Activated naive CD4-positive, alpha-beta T cell treated with Interleukin-2 at 50 U/mL for 16 hours (primary cell): ENCODE results near the gene ELMO1.

Source experiments
- DNase-seq: peaks from one replicate; pipeline ENCODE4 v3.0.0-alpha.2; 2020

ELMO1 gene

GRCh38 chr7:37110660-37111424 is 337.8 kb downstream of the ELMO1 start:
- DNase-seq = no peak

DNA sequence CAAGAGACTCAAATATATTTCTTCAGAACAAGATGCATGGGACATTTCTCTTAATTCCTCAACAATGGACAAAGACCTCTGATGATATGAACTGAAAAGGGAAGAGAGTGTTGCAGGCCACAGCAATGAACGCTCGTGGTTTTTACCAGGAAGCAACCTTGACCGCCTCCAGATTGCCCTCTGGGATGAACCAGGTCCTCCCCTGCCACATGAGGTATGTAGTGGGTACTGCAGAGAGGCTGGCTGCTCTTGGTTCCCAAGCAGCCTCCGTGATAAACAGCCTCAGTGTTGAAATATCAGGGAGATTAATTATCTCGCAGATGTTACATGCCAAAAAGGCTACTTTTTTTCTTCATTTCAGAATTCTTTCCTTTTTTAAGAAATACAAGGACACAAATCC is 338.8 kb downstream of the ELMO1 start:
- DNase-seq = no peak

DNA sequence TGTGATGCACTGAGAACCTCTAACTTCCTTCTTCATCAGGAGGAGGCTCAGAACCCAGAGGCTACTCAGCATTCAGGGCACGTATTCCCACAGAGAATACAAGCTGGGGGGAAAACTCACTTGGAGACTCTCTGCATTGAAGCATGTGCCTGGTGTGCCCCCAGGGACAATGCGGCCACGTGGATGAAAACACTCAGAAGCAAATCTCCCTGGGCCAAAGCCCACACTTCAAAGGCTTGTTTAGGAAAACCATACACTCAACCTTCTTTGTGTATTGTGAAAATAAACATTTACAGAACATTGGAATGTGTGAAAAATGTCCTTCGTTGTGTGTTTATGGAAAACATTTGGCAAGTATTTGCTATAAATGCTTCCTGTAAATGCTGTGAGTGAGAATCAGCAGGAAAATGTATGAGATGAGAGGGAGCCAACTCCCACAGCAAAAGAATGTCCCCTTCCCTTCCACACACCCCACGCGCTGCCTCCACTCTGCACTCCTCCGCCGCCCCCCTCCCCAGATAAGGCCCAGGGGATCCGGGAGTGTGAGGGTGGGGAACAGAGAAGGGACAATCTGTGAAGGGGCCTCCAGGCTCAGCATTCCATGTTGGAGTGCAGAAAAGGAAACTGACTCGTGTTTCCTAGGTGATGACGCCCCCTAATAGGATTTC is 339.5 kb downstream of the ELMO1 start:
- DNase-seq = no peak

DNA sequence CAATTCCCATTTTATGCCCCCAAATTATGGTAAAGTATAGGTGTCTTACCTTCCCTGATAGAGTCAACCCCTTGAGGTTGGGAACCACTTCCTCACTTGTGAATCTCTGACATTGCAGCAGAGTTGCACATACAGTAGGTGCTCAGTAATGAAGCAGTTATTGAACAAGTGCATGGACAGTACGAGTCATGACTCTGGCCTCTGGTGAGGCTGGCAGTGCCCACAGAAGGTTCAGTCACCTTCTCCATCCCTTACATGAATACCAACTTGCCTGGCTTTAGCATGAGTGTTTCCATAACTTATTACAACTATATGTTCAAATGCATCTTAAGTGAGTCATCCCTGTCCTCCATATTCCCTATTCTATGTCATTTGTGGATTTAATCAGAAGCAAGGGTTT is 340.0 kb downstream of the ELMO1 start:
- DNase-seq = no peak

DNA sequence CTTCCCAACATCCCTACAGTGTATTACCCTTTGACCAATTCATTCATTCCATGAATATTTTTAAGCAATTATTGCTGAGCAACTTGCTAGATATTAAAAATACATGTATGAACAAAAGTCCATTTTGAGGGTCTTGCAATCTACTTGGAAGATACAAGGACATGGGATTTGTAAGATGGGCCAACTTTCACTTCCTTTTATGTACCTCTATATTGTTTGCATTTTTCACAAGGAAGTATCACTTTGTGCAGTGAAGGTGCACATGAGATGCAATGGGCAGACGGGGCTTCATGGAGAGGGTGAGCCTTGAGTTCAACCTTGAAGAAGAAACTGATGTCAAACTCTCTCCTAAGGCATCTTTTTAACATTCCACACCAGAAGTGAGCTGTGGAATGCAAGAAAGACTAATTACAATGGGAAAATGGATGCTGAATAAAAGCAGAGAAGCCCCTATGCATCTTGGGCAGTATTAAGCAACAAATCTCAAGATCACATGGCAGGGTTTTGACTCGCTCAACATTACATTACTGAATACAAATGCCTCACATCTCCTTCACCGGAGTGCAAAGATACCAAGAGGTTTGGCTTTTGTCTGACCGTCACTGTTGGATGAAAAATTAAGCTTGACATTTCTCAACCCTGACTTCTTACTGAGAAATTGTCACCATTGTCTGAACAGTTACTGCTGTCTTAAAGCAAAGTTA is 341.5 kb downstream of the ELMO1 start:
- DNase-seq = no peak

DNA sequence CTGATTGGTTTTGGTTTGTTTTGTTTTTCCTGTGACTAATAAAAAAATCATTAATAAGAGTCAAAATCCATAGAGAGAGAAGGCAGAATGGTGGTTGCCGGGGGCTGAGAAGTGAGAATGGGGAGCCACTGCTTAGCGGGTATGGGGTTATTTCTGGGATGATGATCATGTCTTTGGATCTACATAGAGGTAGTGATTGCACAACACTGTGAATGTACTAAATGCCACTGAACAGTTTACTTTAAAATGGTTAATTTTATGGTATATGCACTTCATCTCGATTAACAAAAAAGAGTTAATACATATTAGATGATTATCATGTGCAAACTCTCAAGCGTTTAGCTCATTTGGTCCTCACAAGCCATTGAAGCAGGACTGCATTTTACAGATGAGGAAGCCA is 342.9 kb downstream of the ELMO1 start:
- DNase-seq = no peak

GRCh38 chr7:37104822-37105518 is 343.7 kb downstream of the ELMO1 start:
- no peak for DNase-seq

DNA sequence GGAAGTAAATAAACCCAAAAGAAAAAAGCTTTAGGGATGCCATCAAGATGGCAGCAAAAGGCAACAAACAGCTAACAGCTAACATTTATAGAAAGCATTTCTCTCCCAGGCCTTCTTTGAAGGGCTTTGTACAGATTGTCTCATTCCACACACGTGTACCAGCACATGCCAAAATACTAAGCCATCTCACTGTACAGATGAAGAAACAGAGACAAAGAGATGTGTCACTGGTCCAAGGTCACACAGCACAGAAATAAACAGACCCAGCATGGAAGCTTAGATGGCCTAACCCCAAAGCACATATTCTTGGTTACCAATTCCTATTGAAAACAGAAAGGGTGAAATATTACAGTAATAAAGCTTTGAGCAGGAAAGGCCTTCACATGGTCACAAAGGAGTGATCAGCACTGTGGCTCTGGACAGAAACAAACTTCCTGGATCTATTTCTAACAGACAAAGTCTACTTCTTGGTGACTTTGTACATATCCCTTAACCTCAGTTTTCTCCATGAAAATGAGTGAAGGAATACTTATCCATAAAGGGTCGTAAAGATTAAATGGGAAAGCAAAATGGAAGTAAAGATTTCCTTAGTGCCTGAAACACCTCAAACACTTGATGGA is 346.0 kb downstream of the ELMO1 start:
- DNase-seq = no peak

- DNase-seq = no peak
These were observed 347.8 kb downstream of the ELMO1 start for GRCh38 chr7:37100735-37101331.

GRCh38 chr7:37098762-37099161 is 349.9 kb downstream of the ELMO1 start:
- no peak for DNase-seq

DNA sequence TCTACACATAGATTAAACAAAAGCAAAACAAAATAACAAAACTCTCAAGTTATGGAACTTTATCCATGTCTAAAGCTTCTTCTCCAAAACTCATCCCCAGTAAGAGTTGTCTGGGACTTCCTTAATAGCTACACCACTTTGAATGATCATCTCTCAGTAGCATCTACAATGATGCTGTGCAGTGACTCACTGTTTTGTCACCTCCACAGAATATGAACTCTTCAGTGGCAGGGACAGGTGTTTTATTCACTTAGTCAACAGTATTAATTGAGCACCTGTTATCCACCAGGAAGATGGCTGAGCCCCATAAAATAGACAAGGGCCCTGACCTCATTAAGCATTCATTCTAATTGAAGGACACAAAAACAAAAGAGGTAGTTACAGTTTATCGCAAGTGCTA is 350.7 kb downstream of the ELMO1 start:
- DNase-seq = no peak

DNA sequence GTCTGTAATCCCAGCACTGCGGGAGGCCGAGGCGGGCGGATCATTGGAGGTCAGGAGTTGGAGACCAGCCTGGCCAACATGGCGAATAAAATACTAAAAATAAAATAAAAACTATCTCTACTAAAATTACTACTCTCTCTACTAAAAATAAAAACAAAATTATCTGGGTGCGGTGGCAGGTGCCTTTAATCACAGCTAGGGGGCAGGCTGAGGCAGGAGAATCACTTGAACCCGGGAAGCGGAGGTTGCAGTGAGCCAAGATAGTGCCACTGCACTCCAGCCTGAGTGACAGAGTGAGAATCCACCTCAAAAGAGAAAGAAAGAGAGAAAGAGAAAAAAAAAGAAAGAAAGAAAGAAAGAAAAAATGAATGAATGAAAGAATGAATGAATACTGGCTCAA is 351.4 kb downstream of the ELMO1 start:
- no peak for DNase-seq

DNA sequence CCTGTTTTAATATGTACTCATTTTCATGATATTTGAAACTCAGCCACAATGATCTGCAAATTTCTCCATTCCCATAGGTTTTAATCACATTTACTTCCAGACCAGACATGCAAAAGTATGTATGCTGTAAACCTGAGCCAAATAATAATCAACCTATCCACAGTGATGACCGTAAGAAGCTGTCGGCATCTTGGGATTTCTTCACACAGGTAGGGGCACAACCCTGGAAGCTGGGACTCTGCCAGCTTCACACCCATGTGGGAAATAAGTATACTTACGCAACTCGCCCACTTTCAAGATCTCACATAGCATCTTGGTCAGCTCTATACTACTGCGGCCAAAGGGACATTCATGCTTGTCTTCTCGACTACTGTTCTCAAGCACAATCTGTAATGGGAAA is 352.3 kb downstream of the ELMO1 start:
- no peak for DNase-seq

- DNase-seq = no peak
These were observed 353.5 kb downstream of the ELMO1 start for GRCh38 chr7:37095122-37095521.

DNA sequence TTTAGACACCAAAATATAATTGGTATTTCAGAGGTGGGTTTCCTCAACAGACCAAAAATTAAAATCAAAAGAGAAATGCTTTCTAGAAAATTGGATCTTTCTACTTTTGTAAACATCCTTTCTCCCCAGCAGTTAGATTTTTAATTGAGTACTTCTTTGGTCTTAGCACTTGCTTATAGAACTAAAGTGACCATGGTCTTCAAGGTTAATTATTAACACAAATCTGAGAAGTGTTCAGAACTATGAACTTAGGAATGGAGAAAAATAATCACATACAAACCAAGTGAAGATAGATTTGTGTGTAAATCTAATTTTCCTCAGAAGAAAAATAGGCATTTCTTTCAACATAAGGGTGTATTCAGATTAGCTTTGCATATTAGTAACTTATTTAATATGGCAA is 355.4 kb downstream of the ELMO1 start:
- no peak for DNase-seq

DNA sequence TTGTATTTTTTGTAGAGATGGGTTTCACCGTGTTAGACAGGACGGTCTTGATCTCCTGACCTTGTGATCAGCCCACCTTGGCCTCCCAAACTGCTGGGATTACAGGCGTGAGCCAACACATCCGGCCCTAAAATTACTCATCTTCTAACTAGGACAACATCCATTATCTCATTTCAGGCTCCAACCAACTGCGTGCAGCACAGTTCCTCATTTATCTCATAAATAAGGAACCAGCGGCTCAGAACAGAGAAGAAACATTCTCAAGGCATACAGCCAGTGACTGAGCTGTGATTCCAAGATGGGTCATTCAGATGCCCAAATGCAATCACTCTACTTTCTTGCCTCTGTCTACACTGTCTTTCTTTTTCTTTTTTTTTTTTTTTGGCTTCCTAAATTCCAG is 356.1 kb downstream of the ELMO1 start:
- no peak for DNase-seq

- DNase-seq = no peak
These were observed 358.7 kb downstream of the ELMO1 start for GRCh38 chr7:37089972-37090371.

DNA sequence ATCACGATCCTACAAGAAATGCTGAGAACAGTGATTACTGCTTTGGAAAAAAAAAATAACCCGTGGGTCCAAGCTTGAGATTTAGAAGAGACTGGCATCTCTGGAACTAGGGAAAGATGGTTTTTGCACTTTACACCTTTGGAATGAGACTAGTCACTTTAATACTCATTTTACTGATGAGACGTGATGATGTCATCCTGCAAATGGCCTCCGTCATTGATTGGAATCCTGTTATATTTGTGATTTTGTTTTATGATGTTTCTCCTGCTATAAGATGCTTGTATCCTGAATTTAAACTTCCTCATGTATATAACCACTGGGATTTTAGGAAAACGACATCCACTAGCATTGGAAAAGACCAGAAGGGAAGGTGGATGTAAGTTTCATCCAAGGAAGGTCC is 363.1 kb downstream of the ELMO1 start:
- DNase-seq = no peak

GRCh38 chr7:37084303-37084702 is 364.4 kb downstream of the ELMO1 start:
- DNase-seq = no peak

DNA sequence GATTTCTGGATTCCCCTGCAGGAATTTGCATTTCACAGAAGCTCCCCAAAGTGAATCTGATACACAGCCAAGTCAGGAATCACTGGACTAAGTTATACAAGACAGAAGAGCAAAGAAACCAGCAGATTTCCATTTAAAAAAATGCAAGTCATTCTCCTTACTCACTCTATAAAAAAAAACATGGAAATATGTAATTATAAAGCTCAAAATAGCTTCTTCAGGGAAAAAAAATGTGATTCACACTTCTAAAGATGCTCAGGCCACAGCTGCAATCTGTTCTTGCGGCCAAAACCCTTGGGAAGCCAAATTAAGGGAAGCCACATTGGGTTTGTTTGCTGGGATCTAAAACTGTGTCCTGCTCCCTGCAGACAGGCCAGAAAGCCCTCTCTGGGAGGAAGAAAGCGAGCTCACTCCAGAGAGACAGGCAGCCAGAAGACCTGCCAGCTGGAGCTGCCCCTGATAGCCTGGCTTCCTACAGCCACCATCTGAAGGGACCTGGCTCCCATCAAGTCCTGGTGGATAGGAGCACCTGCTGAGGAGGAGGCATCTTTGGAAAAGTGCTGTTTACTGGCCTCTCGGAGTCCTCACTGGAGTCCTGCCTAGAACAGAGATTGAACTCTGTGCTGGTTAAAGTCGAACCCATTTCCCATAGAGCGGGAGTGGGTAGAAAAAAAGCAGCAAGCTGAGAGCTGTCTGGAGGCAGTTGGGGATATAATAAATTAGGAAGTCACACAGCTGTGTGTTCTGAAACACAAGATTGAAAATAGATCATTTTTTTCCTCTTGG is 365.2 kb downstream of the ELMO1 start:
- no peak for DNase-seq

- peak; percentile 12 for DNase-seq
These were observed 367.2 kb downstream of the ELMO1 start for GRCh38 chr7:37081436-37081835.

GRCh38 chr7:37079420-37079819 is 369.2 kb downstream of the ELMO1 start:
- no peak for DNase-seq
